HEK293T (cell line): ENCODE data around the gene DHX29.
A peak's percentile ranks its signal among the peaks of the same experiment; 100 is the strongest.

Experiments
- CTCF ChIA-PET: fragments of 350-600 bp; formaldehyde crosslinking; extraction: SDS; loops from one replicate; lab custom pipeline; 2021; ENCODE audit warnings: antibody characterized with exemption, inconsistent platforms; lab: Yijun Ruan, JAX
- POLR2A ChIA-PET: fragments of 350-600 bp; formaldehyde crosslinking; extraction: SDS; loops from one replicate; lab custom pipeline; 2020; ENCODE audit warnings: antibody characterized with exemption, inconsistent platforms; lab: Yijun Ruan, JAX
- DNase-seq: peaks from one replicate; pipeline ENCODE4 v3.0.0; 2012; ENCODE audit warnings: mixed read lengths; ENCODE audit errors: extremely low spot score
- ARNT ChIP-seq: fragments of 450-650 bp; IDR thresholded peaks from 2 replicates; pipeline ENCODE4 v1.6.1; 2017; ENCODE audit warnings: mild to moderate bottlenecking
- BHLHE40 ChIP-seq: fragments of 450-650 bp; IDR thresholded peaks from 2 replicates; pipeline ENCODE4 v1.6.1; 2016; ENCODE audit warnings: mild to moderate bottlenecking, moderate library complexity, borderline replicate concordance
- CTBP1 ChIP-seq: fragments of 450-650 bp; IDR thresholded peaks from 2 replicates; pipeline ENCODE4 v1.6.1; 2016; ENCODE audit warnings: borderline replicate concordance
- ELF4 ChIP-seq: fragments of 450-650 bp; IDR thresholded peaks from 2 replicates; pipeline ENCODE4 v1.6.1; 2017; ENCODE audit warnings: antibody characterized with exemption
- FOXA1 ChIP-seq: fragments of 450-650 bp; IDR thresholded peaks from 2 replicates; pipeline ENCODE4 v1.6.1; 2016; ENCODE audit warnings: mild to moderate bottlenecking
- FOXK2 ChIP-seq: fragments of 450-650 bp; IDR thresholded peaks from 2 replicates; pipeline ENCODE4 v1.6.1; 2016; ENCODE audit warnings: mild to moderate bottlenecking
- FOXM1 ChIP-seq: fragments of 450-650 bp; IDR thresholded peaks from 2 replicates; pipeline ENCODE4 v1.6.1; 2017; ENCODE audit warnings: mild to moderate bottlenecking, borderline replicate concordance
- HDGF ChIP-seq: fragments of 450-650 bp; IDR thresholded peaks from 2 replicates; pipeline ENCODE4 v1.6.1; 2017; ENCODE audit warnings: antibody characterized with exemption, borderline replicate concordance
- L3MBTL2 ChIP-seq: fragments of 450-650 bp; conservative IDR thresholded peaks from 2 replicates; pipeline ENCODE4 v1.6.1; 2016; ENCODE audit warnings: mild to moderate bottlenecking
- LEF1 ChIP-seq: fragments of 450-650 bp; IDR thresholded peaks from 2 replicates; pipeline ENCODE4 v1.6.1; 2017; ENCODE audit warnings: mild to moderate bottlenecking, borderline replicate concordance
- NFRKB ChIP-seq: fragments of 450-650 bp; IDR thresholded peaks from 2 replicates; pipeline ENCODE4 v1.6.1; 2016; ENCODE audit warnings: mild to moderate bottlenecking, moderate library complexity
- SP1 ChIP-seq: fragments of 450-650 bp; IDR thresholded peaks from 2 replicates; pipeline ENCODE4 v1.6.1; 2017
- SUZ12 ChIP-seq: fragments of 450-650 bp; IDR thresholded peaks from 2 replicates; pipeline ENCODE4 v1.6.1; 2016; ENCODE audit warnings: mild to moderate bottlenecking
- TARDBP ChIP-seq: fragments of 450-650 bp; IDR thresholded peaks from 2 replicates; pipeline ENCODE4 v1.6.1; 2016
- ZNF384 ChIP-seq: fragments of 450-650 bp; IDR thresholded peaks from 2 replicates; pipeline ENCODE4 v1.6.1; 2016
- TF ChIP-seq, protein P1 (sequence below): fragments of 450-650 bp; IDR thresholded peaks from 2 replicates; pipeline ENCODE4 v1.6.1; 2016

Gene DHX29

DNA sequence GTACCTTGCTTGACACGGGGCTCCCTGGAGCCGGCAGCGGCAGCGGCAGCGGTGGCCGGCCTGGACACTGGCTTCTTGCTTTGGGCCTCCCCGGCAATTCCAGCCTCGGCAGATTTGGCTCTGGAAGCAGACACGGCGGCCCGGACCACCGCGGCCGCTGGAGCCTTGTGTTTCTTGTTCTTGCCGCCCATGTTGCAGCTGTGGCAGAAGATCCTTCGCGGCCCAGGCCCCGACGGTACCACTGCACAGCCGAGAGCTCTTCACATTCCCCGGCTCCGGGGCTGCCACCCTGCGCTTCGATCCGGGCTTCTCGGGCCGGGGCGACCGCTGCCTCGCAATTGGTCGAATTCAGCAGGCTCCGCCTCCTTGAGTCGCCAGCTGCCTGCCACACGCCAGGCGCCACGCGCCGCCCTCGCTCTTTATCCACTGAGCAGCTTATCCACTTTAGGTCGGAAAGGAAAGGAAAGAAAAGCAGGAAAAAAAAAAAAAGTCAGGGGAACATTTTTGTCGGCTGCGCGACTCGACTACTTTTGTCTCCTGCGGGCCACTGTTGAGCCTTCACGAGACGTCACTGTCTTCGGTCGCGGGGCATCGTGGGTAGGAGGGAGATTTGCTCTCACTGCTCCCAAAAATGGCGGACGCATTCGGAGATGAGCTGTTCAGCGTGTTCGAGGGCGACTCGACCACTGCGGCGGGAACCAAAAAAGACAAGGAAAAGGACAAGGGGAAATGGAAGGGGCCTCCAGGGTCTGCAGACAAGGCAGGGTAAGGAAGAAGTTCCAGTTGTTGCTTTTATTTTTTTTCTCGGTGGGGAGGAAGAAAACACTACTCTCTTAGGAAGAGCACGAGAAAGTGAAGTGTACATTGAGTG lies at the start of gene DHX29, which contains the start of gene MTREX:
DHX29 (minus strand) TSS at position 312 of the 871 bp plus-strand sequence; CDS start at position 191, 121 bp downstream.
MTREX (plus strand) TSS at position 607 of the 871 bp plus-strand sequence; CDS start at position 632, 25 bp downstream.
- ChIA-PET POLR2A (interaction anchor here (0.6 to 1.7 kb wide), 10 partner anchors 10 to 385 kb away, joined by 3 to 8 read pairs (median 3); partner anchors contain the start of gene CCNO), CTCF (interaction anchor here (0.5 to 1.6 kb wide), 4 partner anchors 79 to 384 kb away, joined by 3 to 6 read pairs (median 4); no protein-coding TSS in a partner anchor)
- TF ChIP-seq BHLHE40, result no peak
- TF ChIP-seq L3MBTL2, result peak; percentile 95
- TF ChIP-seq FOXK2, result no peak
- no peak for TF ChIP-seq LEF1
- TF ChIP-seq TARDBP, result no peak
- 0 out of 2 replicates have a peak, but pooled peaks have one; percentile 21 for TF ChIP-seq ELF4
- TF ChIP-seq FOXA1, result no peak
- TF ChIP-seq, protein P1, sequence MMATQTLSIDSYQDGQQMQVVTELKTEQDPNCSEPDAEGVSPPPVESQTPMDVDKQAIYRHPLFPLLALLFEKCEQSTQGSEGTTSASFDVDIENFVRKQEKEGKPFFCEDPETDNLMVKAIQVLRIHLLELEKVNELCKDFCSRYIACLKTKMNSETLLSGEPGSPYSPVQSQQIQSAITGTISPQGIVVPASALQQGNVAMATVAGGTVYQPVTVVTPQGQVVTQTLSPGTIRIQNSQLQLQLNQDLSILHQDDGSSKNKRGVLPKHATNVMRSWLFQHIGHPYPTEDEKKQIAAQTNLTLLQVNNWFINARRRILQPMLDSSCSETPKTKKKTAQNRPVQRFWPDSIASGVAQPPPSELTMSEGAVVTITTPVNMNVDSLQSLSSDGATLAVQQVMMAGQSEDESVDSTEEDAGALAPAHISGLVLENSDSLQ, result no peak
- peak; percentile 88 for TF ChIP-seq NFRKB
- TF ChIP-seq HDGF, result no peak
- TF ChIP-seq SP1, result no peak
- TF ChIP-seq SUZ12, result no peak
- no peak for TF ChIP-seq FOXM1
- TF ChIP-seq ZNF384, result peak; percentile 80; the same call in 1 of the 2 replicates
- TF ChIP-seq ARNT, result no peak
- TF ChIP-seq CTBP1, result no peak
- DNase-seq, result peak; percentile 88

GRCh38 chr5:55356896-55357295 lies 49.4 kb upstream of the DHX29 start:
- TF ChIP-seq ARNT, result no peak
- no peak for TF ChIP-seq BHLHE40
- no peak for TF ChIP-seq LEF1
- TF ChIP-seq NFRKB, result no peak
- no peak for TF ChIP-seq SP1
- TF ChIP-seq CTBP1, result no peak
- TF ChIP-seq, protein P1, result no peak
- no peak for TF ChIP-seq SUZ12
- no peak for TF ChIP-seq ELF4
- TF ChIP-seq ZNF384, result no peak
- TF ChIP-seq L3MBTL2, result no peak
- TF ChIP-seq FOXK2, result no peak
- TF ChIP-seq FOXA1, result no peak
- POLR2A ChIA-PET, result interaction anchor here (0.8 kb wide), 1 partner anchor 16 kb away, joined by 3 read pairs; no protein-coding TSS in a partner anchor
- CTCF ChIA-PET, result no interaction called here
- DNase-seq, result no peak

GRCh38 chr5:55350754-55351153 lies 43.3 kb upstream of the DHX29 start:
- CTCF ChIA-PET, result no interaction called here

GRCh38 chr5:55347786-55348185 lies 40.3 kb upstream of the DHX29 start:
- DNase-seq, result no peak
- ChIA-PET CTCF (no interaction called here), POLR2A (no interaction called here)
- TF ChIP-seq BHLHE40, result no peak

More at GRCh38 chr5:55350754-55351153, 43.3 kb upstream of the DHX29 start:
- no peak for DNase-seq
- POLR2A ChIA-PET, result no interaction called here
- no peak for TF ChIP-seq NFRKB
- TF ChIP-seq, protein P1, result no peak
- TF ChIP-seq CTBP1, result no peak
- no peak for TF ChIP-seq ARNT
- no peak for TF ChIP-seq FOXA1
- no peak for TF ChIP-seq TARDBP

DNA sequence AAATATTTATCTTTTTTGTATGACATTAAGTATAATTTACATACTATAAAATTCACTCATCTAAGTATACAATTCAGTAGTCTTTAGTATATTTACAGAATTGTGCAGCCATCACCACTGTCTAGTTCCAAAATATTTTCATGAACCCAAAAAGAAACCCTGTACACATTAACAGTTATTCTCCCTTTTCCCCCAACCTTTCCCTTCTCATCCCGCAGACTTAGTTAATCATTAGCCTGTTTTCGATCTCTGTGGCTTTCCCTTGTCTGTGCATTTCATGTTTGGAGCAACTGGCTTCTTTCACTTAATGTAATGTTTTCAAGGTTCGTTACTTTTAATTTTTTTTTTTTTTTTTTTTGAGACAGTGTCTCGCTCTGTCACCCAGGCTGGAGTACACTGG lies 37.8 kb upstream of the DHX29 start:
- DNase-seq, result no peak
- POLR2A ChIA-PET, result no interaction called here
- TF ChIP-seq ARNT (no peak), BHLHE40 (no peak), L3MBTL2 (no peak), FOXA1 (no peak), SUZ12 (no peak), CTBP1 (no peak), SP1 (no peak)
- CTCF ChIA-PET, result interaction anchor here (0.7 kb wide), 1 partner anchor 14 kb away, joined by 3 read pairs; no protein-coding TSS in a partner anchor

GRCh38 chr5:55344392-55344992 lies 37.0 kb upstream of the DHX29 start:
- DNase-seq, result peak; percentile 34
- ChIA-PET CTCF (interaction anchor here (0.7 kb wide), 1 partner anchor 70 kb away, joined by 3 read pairs; no protein-coding TSS in a partner anchor), POLR2A (no interaction called here)
- TF ChIP-seq FOXA1, result no peak
- no peak for TF ChIP-seq TARDBP
- no peak for TF ChIP-seq HDGF
- TF ChIP-seq SUZ12, result no peak
- TF ChIP-seq FOXM1, result no peak
- TF ChIP-seq ARNT, result no peak
- TF ChIP-seq ELF4, result no peak
- TF ChIP-seq, protein P1, result no peak
- no peak for TF ChIP-seq FOXK2
- TF ChIP-seq ZNF384, result no peak
- no peak for TF ChIP-seq CTBP1
- TF ChIP-seq SP1, result no peak
- TF ChIP-seq NFRKB, result no peak
- TF ChIP-seq L3MBTL2, result no peak
- no peak for TF ChIP-seq LEF1
- no peak for TF ChIP-seq BHLHE40
